ENCODE data around the gene CBX8. TPM values are rescaled to one million over a fixed set of nuclear protein-coding genes. Genes with fewer than 3 reads are reported as not detected.

CBX8 gene
- total and polyA plus RNA-seq, 8 donors, result 1.6 to 5.7 (median 4.1) TPM

- 39 to 49% methylated on average over 2 of the region's 2 CpGs for WGBS, 2 donors
- H3K4me1 ChIP-seq, result peaks cover 23 to 30% (median 29%) of the 10 kb centered on the region in 3 donors
- no peaks in the 10 kb centered on the region for H3K9me3 ChIP-seq
- H3K27ac ChIP-seq, result no peak overlapping the region
- no peak for TF ChIP-seq CTCF (IDR thresholded peaks at IDR 0.05)
- no peak overlapping the region for H3K4me3 ChIP-seq
- FAIRE-seq, result no peak
- intact Hi-C loops (cut with DNase I), result no loop called here
- H3K27me3 ChIP-seq, result no peaks in the 10 kb centered on the region
- no peak for ATAC-seq
- H3K36me3 ChIP-seq, result peaks cover 5 to 9% (median 7%) of the 10 kb centered on the region in 3 donors
- DNase-seq, result no peak
Observed at GRCh38 chr17:79829457-79829856, 32.6 kb upstream of the CBX8 start.

GRCh38 chr17:79829004-79829403 lies 32.1 kb upstream of the CBX8 start:
- intact Hi-C loops (cut with DNase I), result no loop called here
- 75 to 80% methylated on average over 2 of the region's 2 CpGs for WGBS, 2 donors
- Histone ChIP-seq H3K9me3 (no peaks in the 10 kb centered on the region), H3K4me1 (peaks cover 23 to 30% (median 29%) of the 10 kb centered on the region in 3 donors), H3K27ac (no peak overlapping the region), H3K36me3 (peaks cover 3 to 7% (median 7%) of the 10 kb centered on the region in 3 donors), H3K4me3 (no peak overlapping the region), H3K27me3 (no peaks in the 10 kb centered on the region)
- TF ChIP-seq CTCF (IDR thresholded peaks at IDR 0.05), result no peak
- DNase-seq (no peak), ATAC-seq (no peak), FAIRE-seq (no peak)

DNA sequence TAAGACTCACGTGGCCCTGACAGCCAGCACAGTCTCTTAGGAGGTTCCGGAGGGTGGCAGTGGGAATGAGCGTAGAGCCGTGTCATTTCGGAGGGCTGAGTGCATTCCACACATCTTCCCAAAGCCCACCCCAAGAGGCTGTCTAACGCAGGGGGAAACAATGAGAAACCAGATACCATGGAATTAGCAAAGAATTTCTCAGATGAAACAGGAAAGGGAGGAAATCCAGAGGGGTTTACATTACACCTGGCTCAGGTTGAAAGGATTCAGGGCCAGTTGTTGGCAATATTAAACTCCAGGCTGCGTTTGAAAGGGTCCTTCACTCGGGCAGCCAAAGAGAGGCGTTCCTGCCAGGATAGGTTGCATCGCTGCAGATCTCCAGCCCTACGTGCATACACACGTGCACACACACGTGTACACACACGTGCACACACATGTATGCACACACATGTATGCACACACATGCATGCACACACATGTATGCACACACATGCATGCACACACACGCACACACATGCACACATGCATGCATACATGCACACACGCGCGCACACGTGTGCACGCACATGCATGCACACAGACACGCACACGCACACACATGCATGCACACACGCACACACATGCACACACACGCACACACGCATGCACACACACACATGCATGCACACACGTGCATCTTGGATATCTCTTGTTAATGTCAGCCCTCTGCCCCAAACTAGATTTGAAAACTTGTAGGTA lies 30.1 kb upstream of the CBX8 start:
- no peak for ATAC-seq
- intact Hi-C loops (cut with DNase I), result no loop called here
- no peak overlapping the region for H3K4me3 ChIP-seq
- H3K4me1 ChIP-seq, result peaks cover 10 to 23% (median 16%) of the 10 kb centered on the region in 3 donors
- H3K36me3 ChIP-seq, result no peaks in the 10 kb centered on the region
- H3K9me3 ChIP-seq, result no peaks in the 10 kb centered on the region
- no peaks in the 10 kb centered on the region for H3K27me3 ChIP-seq
- TF ChIP-seq CTCF (IDR thresholded peaks at IDR 0.05), result no peak
- FAIRE-seq, result no peak
- DNase-seq, result no peak
- WGBS, 2 donors, result 81 to 86% methylated on average over 26 of the region's 26 CpGs
- no peak overlapping the region for H3K27ac ChIP-seq

- Histone ChIP-seq H3K4me3 (no peak overlapping the region), H3K36me3 (no peaks in the 10 kb centered on the region), H3K27ac (no peak overlapping the region), H3K9me3 (no peaks in the 10 kb centered on the region), H3K27me3 (no peaks in the 10 kb centered on the region), H3K4me1 (peaks cover 8 to 16% (median 8%) of the 10 kb centered on the region in 3 donors)
- no peak for TF ChIP-seq CTCF (IDR thresholded peaks at IDR 0.05)
- ATAC-seq, result peak in 2 of 4 donors; percentile 15 to 33
- DNase-seq, result no peak
- FAIRE-seq, result no peak
- 80 to 85% methylated on average over 11 of the region's 11 CpGs for WGBS, 2 donors
- intact Hi-C loops (cut with DNase I), result no loop called here
Observed at GRCh38 chr17:79826204-79826680, 29.4 kb upstream of the CBX8 start.

DNA sequence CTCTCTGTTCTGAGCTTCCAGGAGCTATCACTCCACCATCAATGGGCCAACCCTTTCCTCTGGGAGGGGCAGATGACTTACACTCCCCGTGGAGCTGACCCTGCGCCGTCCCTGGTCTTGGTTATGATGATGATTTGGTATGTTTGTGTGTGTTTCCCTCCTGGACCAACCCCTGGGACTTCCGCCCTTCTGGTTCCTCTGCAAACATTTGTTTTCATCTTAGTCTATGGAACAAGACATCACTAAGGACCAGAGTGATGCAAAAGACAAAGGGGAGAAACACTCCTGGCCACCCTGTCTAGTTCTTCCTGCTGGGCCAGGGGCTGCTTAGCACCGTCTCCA lies 28.7 kb upstream of the CBX8 start:
- FAIRE-seq (no peak), DNase-seq (no peak), ATAC-seq (no peak)
- no peak for TF ChIP-seq CTCF (IDR thresholded peaks at IDR 0.05)
- H3K27ac ChIP-seq, result no peak overlapping the region
- WGBS, 2 donors, result 97 to 98% methylated on average over 5 of the region's 5 CpGs
- no peaks in the 10 kb centered on the region for H3K36me3 ChIP-seq
- no peak overlapping the region for H3K4me3 ChIP-seq
- H3K9me3 ChIP-seq, result no peaks in the 10 kb centered on the region
- intact Hi-C loops (cut with DNase I), result no loop called here
- no peaks in the 10 kb centered on the region for H3K27me3 ChIP-seq
- H3K4me1 ChIP-seq, result peaks cover 1 to 10% (median 6%) of the 10 kb centered on the region in 3 donors
